Activated naive CD8-positive, alpha-beta T cell treated with anti-CD3 and anti-CD28 coated beads, Interleukin-2, amount 10 ng/mL, durations not matched to agents 7 days and 5 days (primary cell): ENCODE data around the gene PIGM. TPM values are rescaled to one million over a fixed set of nuclear protein-coding genes. Genes with fewer than 3 reads are reported as not detected.

Experiments
- ATAC-seq: fragments of 150-1000 bp; cut with Tn5 transposase; one replicate; pipeline ENCODE4 v1.10.0; 2021; ENCODE audit warnings: low read depth, moderate library complexity
- POLR2A ChIA-PET: fragments of 350-600 bp; sonication (Branson Sonifier 250); formaldehyde crosslinking; loops from one replicate; lab custom pipeline; 2021; ENCODE audit warnings: antibody characterized with exemption; lab: Charles Lee
- DNase-seq: peaks from one replicate; pipeline ENCODE4 v3.0.0; 2021
- H3K27ac Mint-ChIP-seq: one replicate; pipeline ENCODE4 v1.8.0; 2022; ENCODE audit warnings: mild to moderate bottlenecking, mixed read lengths
- H3K27me3 Mint-ChIP-seq: one replicate; pipeline ENCODE4 v1.8.0; 2022; ENCODE audit warnings: mild to moderate bottlenecking, moderate library complexity, mixed read lengths
- H3K36me3 Mint-ChIP-seq: one replicate; pipeline ENCODE4 v1.8.0; 2021; ENCODE audit warnings: mild to moderate bottlenecking, mixed read lengths
- H3K4me1 Mint-ChIP-seq: one replicate; pipeline ENCODE4 v1.8.0; 2021; ENCODE audit warnings: mixed read lengths
- H3K4me3 Mint-ChIP-seq: one replicate; pipeline ENCODE4 v1.8.0; 2022; ENCODE audit warnings: mild to moderate bottlenecking, moderate library complexity, mixed read lengths
- H3K9me3 Mint-ChIP-seq: one replicate; pipeline ENCODE4 v1.8.0; 2021; ENCODE audit warnings: mixed read lengths
- total RNA-seq, 2 experiments: library from RNA; stranded (reverse); gene quantifications; one replicate each; pipeline ENCODE4 v1.2.3, GENCODE V29; 2021

Gene PIGM
- total RNA-seq, 2 experiments from 2014 or later: 7.2 to 7.3 TPM

DNA sequence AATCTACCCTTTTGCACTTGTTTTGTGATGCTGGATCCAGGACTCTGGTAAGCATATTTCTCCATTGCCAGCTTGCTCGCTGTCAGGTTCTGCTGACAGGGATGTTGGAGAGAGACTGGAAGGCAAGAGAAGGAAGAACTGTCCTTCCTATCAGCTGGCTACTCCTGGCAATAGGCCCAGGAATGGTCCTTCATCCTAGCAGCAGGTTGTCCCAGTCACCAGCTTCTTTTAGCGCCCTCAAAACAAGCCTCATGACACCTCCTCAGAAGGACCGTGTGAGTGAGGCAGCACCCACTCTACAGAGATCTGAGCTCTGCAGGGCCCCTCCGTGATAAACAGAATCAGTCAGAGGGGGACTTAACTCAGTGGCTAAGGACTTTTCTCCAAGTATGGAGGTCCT lies 44.6 kb downstream of the PIGM start:
- H3K9me3 Mint-ChIP-seq: no peaks in the 10 kb centered on the region
- H3K4me1 Mint-ChIP-seq: peaks cover 4% of the 10 kb centered on the region
- no peaks in the 10 kb centered on the region for H3K36me3 Mint-ChIP-seq
- POLR2A ChIA-PET: no interaction called here
- no peak overlapping the region for H3K4me3 Mint-ChIP-seq
- DNase-seq: no peak
- H3K27ac Mint-ChIP-seq: no peak overlapping the region
- no peak for ATAC-seq
- H3K27me3 Mint-ChIP-seq: peaks cover 19% of the 10 kb centered on the region

DNA sequence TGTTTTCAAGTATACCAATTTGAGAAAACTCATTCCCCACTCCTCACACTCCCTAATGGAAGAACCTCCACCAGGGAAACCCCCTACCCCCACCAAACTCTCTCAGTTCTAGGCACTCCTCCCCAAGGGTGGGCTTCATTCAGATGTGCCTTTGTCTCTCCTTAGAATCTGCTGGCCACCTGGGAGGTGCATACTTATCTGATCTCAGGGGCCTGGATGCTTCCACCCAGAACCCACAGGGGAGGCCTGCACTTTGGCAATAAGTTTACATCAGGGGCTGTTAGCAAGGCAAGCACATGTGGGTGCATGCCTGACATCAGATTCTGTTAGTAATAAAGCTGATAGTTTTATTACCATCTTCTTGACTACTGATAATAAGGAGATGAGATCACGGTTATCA lies 45.3 kb downstream of the PIGM start:
- Mint-ChIP-seq H3K27me3 (peaks cover 18% of the 10 kb centered on the region), H3K27ac (no peak overlapping the region), H3K9me3 (no peaks in the 10 kb centered on the region), H3K36me3 (no peaks in the 10 kb centered on the region), H3K4me3 (no peak overlapping the region), H3K4me1 (peaks cover 1% of the 10 kb centered on the region)
- ATAC-seq: no peak
- no peak for DNase-seq
- POLR2A ChIA-PET: no interaction called here

DNA sequence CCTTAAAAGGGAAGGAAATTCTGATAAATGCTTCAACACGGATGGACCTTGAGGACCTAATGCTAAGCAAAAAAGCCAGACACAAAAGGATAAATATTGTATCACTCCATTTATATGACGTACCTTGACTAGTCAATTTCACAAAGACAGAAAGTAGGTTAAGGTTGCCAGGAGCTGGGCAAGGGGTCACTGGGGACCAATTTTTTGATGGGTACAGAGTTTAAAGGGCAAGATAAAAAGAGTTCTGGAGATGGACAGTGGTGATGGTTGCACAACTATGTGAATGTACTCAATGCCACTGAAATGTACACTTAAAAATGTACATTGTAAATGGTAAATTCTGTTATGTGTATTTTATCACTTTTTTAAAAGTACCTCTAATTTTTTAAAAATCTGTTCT lies 45.7 kb downstream of the PIGM start:
- no peaks in the 10 kb centered on the region for H3K9me3 Mint-ChIP-seq
- H3K27me3 Mint-ChIP-seq: peaks cover 18% of the 10 kb centered on the region
- ATAC-seq: no peak
- no peak overlapping the region for H3K27ac Mint-ChIP-seq
- H3K4me1 Mint-ChIP-seq: no peaks in the 10 kb centered on the region
- no peak overlapping the region for H3K4me3 Mint-ChIP-seq
- H3K36me3 Mint-ChIP-seq: no peaks in the 10 kb centered on the region
- POLR2A ChIA-PET: no interaction called here
- DNase-seq: no peak

DNA sequence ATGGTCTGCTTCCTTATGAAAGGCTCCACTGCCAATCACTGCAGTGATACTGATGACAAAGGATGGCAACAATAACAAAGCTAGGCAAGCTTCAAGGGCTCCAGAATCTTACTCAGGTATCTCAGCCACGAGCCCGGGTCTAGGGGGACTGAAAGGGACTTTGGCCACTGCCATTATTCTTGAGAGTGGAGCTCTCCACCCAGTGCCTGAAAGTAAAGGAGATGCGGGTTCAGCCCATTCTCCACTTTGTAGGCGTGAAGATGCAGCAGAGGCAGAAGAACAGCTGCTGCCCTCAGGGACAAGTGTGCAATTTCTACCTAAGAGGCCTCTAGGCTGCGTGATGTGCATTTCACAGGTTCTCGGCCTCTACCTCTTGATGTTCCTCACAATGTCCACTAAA lies 46.3 kb downstream of the PIGM start:
- no peaks in the 10 kb centered on the region for H3K9me3 Mint-ChIP-seq
- H3K36me3 Mint-ChIP-seq: no peaks in the 10 kb centered on the region
- DNase-seq: no peak
- H3K27ac Mint-ChIP-seq: no peak overlapping the region
- H3K4me3 Mint-ChIP-seq: no peak overlapping the region
- POLR2A ChIA-PET: interaction anchor here (0.6 kb wide), 1 partner anchor 47 kb away, joined by 3 read pairs; no protein-coding TSS in a partner anchor
- no peak for ATAC-seq
- H3K27me3 Mint-ChIP-seq: peaks cover 18% of the 10 kb centered on the region
- no peaks in the 10 kb centered on the region for H3K4me1 Mint-ChIP-seq

DNA sequence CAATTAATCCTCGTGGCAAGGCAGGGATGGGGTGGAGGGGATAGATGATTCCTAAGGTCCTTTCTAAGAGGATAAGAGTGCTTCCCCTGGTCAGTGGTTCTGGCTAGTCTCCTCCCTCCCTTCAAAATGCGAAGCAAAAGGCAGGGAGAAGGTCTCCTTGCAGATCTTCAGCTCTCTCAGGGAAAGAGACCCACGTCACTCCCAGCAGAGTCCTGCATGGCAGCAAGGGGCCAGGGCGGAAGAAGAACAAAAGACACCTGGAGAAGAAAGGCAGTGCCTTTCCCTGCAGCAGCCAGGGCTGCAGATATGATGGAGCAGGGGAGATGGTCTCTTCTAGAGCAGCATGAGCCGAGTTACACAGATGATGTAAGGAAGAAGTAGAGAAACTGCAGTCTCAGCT lies 48.1 kb downstream of the PIGM start:
- no peaks in the 10 kb centered on the region for H3K36me3 Mint-ChIP-seq
- H3K27ac Mint-ChIP-seq: no peak overlapping the region
- H3K27me3 Mint-ChIP-seq: peaks cover 20% of the 10 kb centered on the region
- ATAC-seq (no peak), DNase-seq (no peak)
- no peaks in the 10 kb centered on the region for H3K9me3 Mint-ChIP-seq
- no peak overlapping the region for H3K4me3 Mint-ChIP-seq
- POLR2A ChIA-PET: no interaction called here
- no peaks in the 10 kb centered on the region for H3K4me1 Mint-ChIP-seq

DNA sequence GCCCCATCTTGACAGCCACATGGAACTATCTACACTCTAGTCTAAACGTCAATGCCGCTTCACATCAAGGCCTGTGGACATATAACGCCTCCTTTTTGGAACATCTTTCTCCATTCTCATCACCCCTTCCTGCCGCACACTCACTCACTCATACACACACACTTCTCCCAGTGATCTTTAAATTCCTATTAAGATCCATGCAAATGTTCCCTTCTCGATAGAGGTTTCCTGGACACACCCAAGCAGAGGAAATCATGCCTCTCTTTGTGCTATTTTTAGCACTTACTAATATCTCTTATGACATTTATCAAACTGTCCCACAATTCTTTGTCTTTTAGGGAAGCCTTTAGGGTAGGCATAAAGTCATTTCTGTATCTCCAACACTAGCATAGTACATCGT lies 49.5 kb downstream of the PIGM start:
- Mint-ChIP-seq H3K4me1 (no peaks in the 10 kb centered on the region), H3K36me3 (no peaks in the 10 kb centered on the region), H3K27ac (no peak overlapping the region), H3K4me3 (no peak overlapping the region), H3K27me3 (peaks cover 27% of the 10 kb centered on the region), H3K9me3 (no peaks in the 10 kb centered on the region)
- ATAC-seq: no peak
- DNase-seq: no peak
- POLR2A ChIA-PET: interaction anchor here (0.5 kb wide), 1 partner anchor 14 kb away, joined by 5 read pairs; no protein-coding TSS in a partner anchor

DNA sequence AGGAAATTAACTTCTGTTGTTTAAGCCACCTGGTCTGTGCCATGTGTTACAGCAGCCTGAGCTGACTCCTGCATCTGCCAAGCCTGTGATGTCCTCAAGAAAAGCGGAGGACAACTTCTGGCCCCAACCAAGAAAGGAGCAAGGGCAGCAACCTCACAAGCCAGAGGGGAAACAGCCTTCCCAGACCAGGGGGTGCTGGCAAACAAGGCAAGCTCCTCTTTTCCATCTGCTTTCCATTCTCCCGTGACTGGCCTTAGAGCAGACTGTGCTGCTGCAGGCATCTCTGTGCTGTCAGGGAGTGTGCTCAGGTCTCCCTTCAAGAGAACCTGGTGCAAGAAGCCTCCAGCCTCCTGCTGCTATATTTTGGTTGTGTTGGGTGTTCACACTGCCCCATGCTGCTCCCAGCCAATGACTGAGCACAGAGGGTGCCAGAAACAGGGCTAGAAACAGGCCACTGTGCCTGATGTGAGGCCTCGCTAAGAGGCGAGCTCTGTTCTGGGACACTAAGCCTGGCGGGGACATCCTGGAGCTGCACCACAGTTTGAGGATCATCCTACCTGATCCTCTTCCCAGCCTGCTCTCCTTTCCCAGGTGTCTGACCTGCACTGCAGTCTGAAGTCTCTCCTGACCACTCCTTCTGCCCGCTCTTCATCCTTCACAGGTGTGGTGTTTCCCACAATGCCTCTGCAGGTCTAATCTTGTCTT lies 50.3 kb downstream of the PIGM start:
- H3K27ac Mint-ChIP-seq: no peak overlapping the region
- no peaks in the 10 kb centered on the region for H3K36me3 Mint-ChIP-seq
- no peak for ATAC-seq
- DNase-seq: no peak
- no peaks in the 10 kb centered on the region for H3K9me3 Mint-ChIP-seq
- POLR2A ChIA-PET: interaction anchor here (0.5 kb wide), 1 partner anchor 13 kb away, joined by 5 read pairs; no protein-coding TSS in a partner anchor
- H3K4me1 Mint-ChIP-seq: no peaks in the 10 kb centered on the region
- peaks cover 29% of the 10 kb centered on the region for H3K27me3 Mint-ChIP-seq
- H3K4me3 Mint-ChIP-seq: no peak overlapping the region

DNA sequence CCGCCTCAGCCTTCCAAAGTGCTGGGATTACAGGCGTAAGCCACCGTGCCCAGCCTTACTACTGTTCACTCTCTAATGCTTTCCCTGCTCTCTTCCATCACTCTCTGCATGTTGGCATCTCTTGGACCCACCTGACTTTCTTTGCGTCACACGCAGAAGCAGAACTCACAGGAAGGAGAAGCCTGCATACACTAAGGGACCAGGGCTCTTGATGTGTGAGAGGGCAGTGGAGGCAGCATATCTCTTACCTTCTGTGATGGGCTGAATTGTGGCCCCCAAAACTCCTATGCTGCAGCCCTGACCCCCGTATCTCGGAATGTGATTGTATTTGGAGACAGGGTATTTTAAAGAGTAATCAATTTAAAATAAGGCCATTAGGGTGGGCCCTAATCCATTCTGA lies 51.0 kb downstream of the PIGM start:
- Mint-ChIP-seq H3K36me3 (no peaks in the 10 kb centered on the region), H3K4me3 (no peak overlapping the region), H3K27me3 (peaks cover 29% of the 10 kb centered on the region), H3K4me1 (no peaks in the 10 kb centered on the region), H3K27ac (no peak overlapping the region), H3K9me3 (no peaks in the 10 kb centered on the region)
- DNase-seq (no peak), ATAC-seq (no peak)
- POLR2A ChIA-PET: no interaction called here

DNA sequence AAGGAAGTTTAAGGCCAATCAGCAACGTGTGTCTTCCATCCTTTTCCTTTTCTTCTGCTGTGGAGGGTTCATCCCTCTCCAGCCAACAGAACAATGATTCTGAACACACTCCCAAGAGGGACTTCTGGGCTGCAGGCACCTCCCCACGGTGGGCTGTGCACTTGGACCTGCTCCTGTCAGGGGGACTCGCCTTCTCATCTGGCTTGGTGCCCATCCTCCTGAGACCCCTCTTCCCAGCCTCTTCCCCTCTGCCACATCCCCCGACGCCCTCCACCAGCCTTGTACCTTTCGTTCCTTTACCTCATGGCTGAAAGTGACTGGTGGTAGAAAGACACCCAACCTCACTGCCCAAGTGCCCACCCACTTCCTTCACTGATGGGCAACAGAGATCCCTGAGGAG lies 51.7 kb downstream of the PIGM start:
- no peak for ATAC-seq
- POLR2A ChIA-PET: no interaction called here
- Mint-ChIP-seq H3K4me1 (no peaks in the 10 kb centered on the region), H3K27me3 (peaks cover 29% of the 10 kb centered on the region), H3K36me3 (no peaks in the 10 kb centered on the region), H3K9me3 (no peaks in the 10 kb centered on the region), H3K4me3 (no peak overlapping the region), H3K27ac (no peak overlapping the region)
- no peak for DNase-seq

DNA sequence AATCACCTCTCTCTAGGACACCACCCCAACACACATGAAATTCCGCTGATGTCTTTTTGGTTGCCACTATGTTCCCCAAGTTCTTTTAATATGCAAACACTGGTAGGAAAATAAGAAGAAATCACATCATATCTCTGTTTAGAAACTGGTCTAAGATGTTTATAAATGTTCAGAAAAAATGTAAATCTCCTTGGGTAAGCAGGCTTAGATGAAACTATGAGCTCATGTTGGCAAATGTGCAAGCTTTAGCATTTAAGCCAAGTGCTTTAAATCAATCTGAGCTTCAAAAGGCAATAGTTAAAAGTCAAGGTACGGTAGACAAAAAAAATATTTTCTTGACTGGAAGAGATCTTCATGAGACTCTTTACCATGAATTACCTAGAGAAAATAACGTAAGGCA lies 52.5 kb downstream of the PIGM start:
- H3K9me3 Mint-ChIP-seq: no peaks in the 10 kb centered on the region
- POLR2A ChIA-PET: no interaction called here
- H3K4me1 Mint-ChIP-seq: no peaks in the 10 kb centered on the region
- DNase-seq (no peak), ATAC-seq (no peak)
- H3K36me3 Mint-ChIP-seq: no peaks in the 10 kb centered on the region
- H3K4me3 Mint-ChIP-seq: no peak overlapping the region
- peaks cover 29% of the 10 kb centered on the region for H3K27me3 Mint-ChIP-seq
- no peak overlapping the region for H3K27ac Mint-ChIP-seq

DNA sequence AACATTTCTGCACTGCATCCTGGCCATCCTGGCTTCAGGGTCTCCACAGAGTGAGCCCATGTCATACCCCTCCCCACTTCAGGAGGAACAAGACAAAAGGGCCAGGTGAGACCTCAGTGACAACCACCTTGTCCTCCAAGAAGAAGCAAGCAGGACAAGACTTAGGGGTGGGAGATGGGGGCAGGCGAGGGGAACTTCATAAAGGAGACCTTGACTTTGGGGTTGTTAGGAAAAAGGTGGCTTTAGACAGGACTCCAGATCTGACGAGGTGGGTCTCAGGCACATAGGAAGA lies 53.7 kb downstream of the PIGM start:
- no peaks in the 10 kb centered on the region for H3K4me1 Mint-ChIP-seq
- no peaks in the 10 kb centered on the region for H3K36me3 Mint-ChIP-seq
- DNase-seq (no peak), ATAC-seq (no peak)
- H3K4me3 Mint-ChIP-seq: no peak overlapping the region
- H3K9me3 Mint-ChIP-seq: no peaks in the 10 kb centered on the region
- H3K27ac Mint-ChIP-seq: no peak overlapping the region
- H3K27me3 Mint-ChIP-seq: peaks cover 25% of the 10 kb centered on the region
- POLR2A ChIA-PET: no interaction called here

DNA sequence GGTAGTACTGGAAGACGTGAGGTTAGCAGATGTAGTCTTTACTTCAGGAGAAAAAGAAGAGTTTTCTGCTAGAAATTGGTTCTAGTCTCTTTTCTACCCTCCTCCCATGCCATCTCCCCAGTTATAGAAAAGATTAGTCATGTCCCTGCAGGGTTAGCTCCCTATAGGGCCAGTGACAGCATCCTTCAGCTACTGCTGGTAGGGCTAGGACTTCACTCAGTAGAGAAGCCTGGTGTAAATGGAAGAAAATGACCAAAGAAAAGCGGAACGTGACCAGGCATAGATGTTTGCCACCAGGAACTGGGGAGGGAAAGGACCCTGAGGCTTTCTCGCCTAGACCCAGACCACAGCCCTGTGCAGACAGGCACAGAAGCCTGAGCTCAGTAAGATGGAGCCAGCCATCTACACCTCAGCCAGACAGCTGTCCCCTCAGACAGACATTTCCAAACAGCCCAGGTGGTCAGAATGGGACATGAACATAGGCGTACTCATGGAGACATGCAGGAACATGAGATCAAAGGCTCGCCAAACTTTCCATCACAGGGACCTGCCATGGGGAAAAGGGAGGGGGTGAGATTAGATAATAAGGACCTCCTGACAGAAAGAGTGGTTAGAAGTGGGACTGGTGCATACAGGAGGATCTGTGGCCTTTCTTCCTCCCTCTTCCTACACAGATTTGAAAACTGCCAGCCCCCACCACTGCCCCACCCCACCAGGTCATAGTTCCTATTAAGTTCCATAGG lies 54.3 kb downstream of the PIGM start:
- DNase-seq (no peak), ATAC-seq (no peak)
- no peaks in the 10 kb centered on the region for H3K9me3 Mint-ChIP-seq
- H3K4me3 Mint-ChIP-seq: no peak overlapping the region
- H3K4me1 Mint-ChIP-seq: no peaks in the 10 kb centered on the region
- peaks cover 25% of the 10 kb centered on the region for H3K27me3 Mint-ChIP-seq
- no peaks in the 10 kb centered on the region for H3K36me3 Mint-ChIP-seq
- no peak overlapping the region for H3K27ac Mint-ChIP-seq
- POLR2A ChIA-PET: no interaction called here
